ENCODE measurements around the gene GPR161. TPM values are rescaled to one million over a fixed set of nuclear protein-coding genes. Genes with fewer than 3 reads are reported as not detected.

GPR161 gene
- total RNA-seq, 4 donors from 2014 or later, result 2.7 to 9.0 (median 6.6) TPM

- Histone ChIP-seq H3K4me3 (no peak overlapping the region), H3K36me3 (no peaks in the 10 kb centered on the region), H3K27ac (no peak overlapping the region), H3K27me3 (no peaks in the 10 kb centered on the region), H3K9me3 (no peaks in the 10 kb centered on the region), H3K4me1 (peaks cover 0 to 6% (median 0%) of the 10 kb centered on the region in 4 donors)
- no peak for TF ChIP-seq POLR2A (IDR thresholded peaks at IDR 0.05)
- no peak for TF ChIP-seq EP300 (IDR thresholded peaks at IDR 0.05)
- TF ChIP-seq CTCF (IDR thresholded peaks at IDR 0.05), result no peak
- 50 to 52% methylated on average over 5 of the region's 5 CpGs for WGBS, 2 donors
- DNase-seq (ENCODE audit: low spot score in 2 of 2), result no peak
These were observed 9.4 kb upstream of the GPR161 start for GRCh38 chr1:168146160-168146539.

- H3K27ac ChIP-seq, result peak overlapping the region in 2 of 4 donors; percentile 20 to 25
These were observed 8.7 kb upstream of the GPR161 start for GRCh38 chr1:168145184-168146159.

GRCh38 chr1:168141871-168142385 is 5.2 kb upstream of the GPR161 start:
- no peak for DNase-seq (ENCODE audit: low spot score in 2 of 2)
- Histone ChIP-seq H3K27ac (no peak overlapping the region), H3K4me1 (peaks cover 0 to 17% (median 0%) of the 10 kb centered on the region in 4 donors), H3K36me3 (no peaks in the 10 kb centered on the region), H3K9me3 (no peaks in the 10 kb centered on the region), H3K27me3 (no peaks in the 10 kb centered on the region), H3K4me3 (no peak overlapping the region)
- TF ChIP-seq EP300 (IDR thresholded peaks at IDR 0.05) (no peak), POLR2A (IDR thresholded peaks at IDR 0.05) (no peak), CTCF (IDR thresholded peaks at IDR 0.05) (no peak)
- WGBS, 2 donors, result 78 to 83% methylated on average over 3 of the region's 3 CpGs

More at GRCh38 chr1:168145184-168146159, 8.7 kb upstream of the GPR161 start:
- H3K9me3 ChIP-seq, result no peaks in the 10 kb centered on the region
- TF ChIP-seq CTCF (IDR thresholded peaks at IDR 0.05) (peak; percentile 81 to 100 (median 97)), EP300 (IDR thresholded peaks at IDR 0.05) (peak in 1 of 2 donors; percentile 37), POLR2A (IDR thresholded peaks at IDR 0.05) (no peak)
- H3K4me3 ChIP-seq, result peak overlapping the region in 1 of 4 donors; percentile 3
- 25 to 30% methylated on average over 13 to 15 of the region's 15 CpGs for WGBS, 2 donors
- H3K27me3 ChIP-seq, result no peaks in the 10 kb centered on the region
- H3K36me3 ChIP-seq, result no peaks in the 10 kb centered on the region
- peak; percentile 77 to 90 for DNase-seq (ENCODE audit: low spot score in 2 of 2)
- H3K4me1 ChIP-seq, result peaks cover 0 to 6% (median 0%) of the 10 kb centered on the region in 4 donors

- no peak overlapping the region for H3K27ac ChIP-seq
- TF ChIP-seq CTCF (IDR thresholded peaks at IDR 0.05) (no peak), POLR2A (IDR thresholded peaks at IDR 0.05) (no peak), EP300 (IDR thresholded peaks at IDR 0.05) (no peak)
These were observed 2.3 kb upstream of the GPR161 start for GRCh38 chr1:168139070-168139469.

GRCh38 chr1:168138134-168138533 is 1.4 kb upstream of the GPR161 start:
- H3K4me3 ChIP-seq, result no peak overlapping the region
- H3K36me3 ChIP-seq, result no peaks in the 10 kb centered on the region
- 84 to 87% methylated on average over 5 of the region's 5 CpGs for WGBS, 2 donors
- no peak for DNase-seq (ENCODE audit: low spot score in 2 of 2)
- peak overlapping the region in 2 of 4 donors; percentile 78 to 90 for H3K27ac ChIP-seq
- peaks cover 0 to 35% (median 11%) of the 10 kb centered on the region in 4 donors for H3K4me1 ChIP-seq
- TF ChIP-seq POLR2A (IDR thresholded peaks at IDR 0.05) (no peak), CTCF (IDR thresholded peaks at IDR 0.05) (no peak), EP300 (IDR thresholded peaks at IDR 0.05) (no peak)
- H3K27me3 ChIP-seq, result no peaks in the 10 kb centered on the region
- H3K9me3 ChIP-seq, result no peaks in the 10 kb centered on the region

More at GRCh38 chr1:168139070-168139469, 2.3 kb upstream of the GPR161 start:
- Histone ChIP-seq H3K9me3 (no peaks in the 10 kb centered on the region), H3K36me3 (no peaks in the 10 kb centered on the region), H3K27me3 (no peaks in the 10 kb centered on the region), H3K4me3 (no peak overlapping the region), H3K4me1 (peaks cover 0 to 32% (median 11%) of the 10 kb centered on the region in 4 donors)
- DNase-seq (ENCODE audit: low spot score in 2 of 2), result no peak

All from tibial nerve (tissue), 4 donors.